Kidney tubule cell (primary cell): ENCODE data around the gene ATG3.
A peak's percentile ranks its signal among the peaks of the same experiment; 100 is the strongest.
"Not testable (repeated sequence)": the region's sequence is repeated elsewhere in the genome, so short reads cannot be mapped to it uniquely, and the experiment has no call there.

Experiments used
- DNase-seq: peaks from one replicate; pipeline ENCODE4 v3.0.0-alpha.2; 2018; ENCODE audit warnings: low spot score

ATG3 gene

GRCh38 chr3:112560721-112561483, 860 bp downstream of the ATG3 start:
- DNase-seq, result peak; percentile 80

GRCh38 chr3:112560307-112560706, 1.5 kb downstream of the ATG3 start:
- DNase-seq, result no peak

- no peak for DNase-seq
These were observed 3.8 kb downstream of the ATG3 start for GRCh38 chr3:112557976-112558375.

- no peak for DNase-seq
These were observed 6.1 kb downstream of the ATG3 start for GRCh38 chr3:112555535-112556170.

GRCh38 chr3:112550859-112551258, 10.9 kb downstream of the ATG3 start:
- DNase-seq, result no peak

GRCh38 chr3:112546216-112546759, 15.5 kb downstream of the ATG3 start:
- DNase-seq, result no peak

- no peak for DNase-seq
These were observed 21.7 kb downstream of the ATG3 start for GRCh38 chr3:112539825-112540650.

- peak; percentile 43 for DNase-seq
These were observed 30.4 kb downstream of the ATG3 start for GRCh38 chr3:112531358-112531781.

- no peak for DNase-seq
These were observed 31.2 kb downstream of the ATG3 start for GRCh38 chr3:112530573-112530972.

GRCh38 chr3:112524127-112524526, 37.6 kb downstream of the ATG3 start:
- not testable (repeated sequence) for DNase-seq

- peak; percentile 74 for DNase-seq
These were observed 42.2 kb downstream of the ATG3 start for GRCh38 chr3:112519424-112520001.

GRCh38 chr3:112518970-112519369, 42.8 kb downstream of the ATG3 start:
- DNase-seq, result peak; percentile 42

- peak; percentile 61 for DNase-seq
These were observed 47.1 kb downstream of the ATG3 start for GRCh38 chr3:112514527-112515128.

GRCh38 chr3:112512320-112512719, 49.4 kb downstream of the ATG3 start:
- DNase-seq, result no peak

- DNase-seq, result no peak
These were observed 52.9 kb downstream of the ATG3 start for GRCh38 chr3:112508860-112509259.

GRCh38 chr3:112508261-112508660, 53.5 kb downstream of the ATG3 start:
- DNase-seq, result no peak

- DNase-seq, result no peak
These were observed 55.9 kb downstream of the ATG3 start for GRCh38 chr3:112505907-112506306.

GRCh38 chr3:112504123-112504522, 57.6 kb downstream of the ATG3 start:
- DNase-seq, result no peak

GRCh38 chr3:112503304-112503972, 58.3 kb downstream of the ATG3 start:
- DNase-seq, result no peak

- DNase-seq, result no peak
These were observed 61.1 kb downstream of the ATG3 start for GRCh38 chr3:112500621-112501020.
